IMR-90 (cell line): ENCODE data around the gene SESN2.

Experiments used
- BHLHE40 ChIP-seq: fragments of 150-350 bp; IDR thresholded peaks from 2 replicates; pipeline ENCODE4 v1.6.1; 2016; ENCODE audit warnings: mild to moderate bottlenecking, low read depth, low read length
- CEBPB ChIP-seq: IDR thresholded peaks from 2 replicates; pipeline ENCODE4 v1.6.1; 2012; ENCODE audit warnings: low read depth, low read length, improper control_type of control experiment
- CTCF ChIP-seq: conservative IDR thresholded peaks from 2 replicates; pipeline ENCODE4 v1.5.1; 2012; ENCODE audit warnings: mild to moderate bottlenecking, low read depth, low read length, improper control_type of control experiment
- ELK1 ChIP-seq: fragments of 150-350 bp; IDR thresholded peaks from 2 replicates; pipeline ENCODE4 v1.6.1; 2016; ENCODE audit warnings: low read depth, mild to moderate bottlenecking, low read length, moderate library complexity, borderline replicate concordance
- MAFK ChIP-seq: IDR thresholded peaks from 2 replicates; pipeline ENCODE4 v1.6.1; 2012; ENCODE audit warnings: low read depth, low read length, improper control_type of control experiment
- MAZ ChIP-seq: IDR thresholded peaks from 2 replicates; pipeline ENCODE4 v1.6.1; 2012; ENCODE audit warnings: low read depth, mild to moderate bottlenecking, low read length, improper control_type of control experiment, moderate library complexity, borderline replicate concordance
- MXI1 ChIP-seq: IDR thresholded peaks from 2 replicates; pipeline ENCODE4 v1.6.1; 2012; ENCODE audit warnings: low read depth, mild to moderate bottlenecking, low read length, moderate library complexity, borderline replicate concordance
- POLR2A ChIP-seq: IDR thresholded peaks from 2 replicates; pipeline ENCODE4 v1.6.1; 2012; ENCODE audit warnings: mild to moderate bottlenecking, low read depth, low read length
- RAD21 ChIP-seq: IDR thresholded peaks from 2 replicates; pipeline ENCODE4 v1.6.1; 2012; ENCODE audit warnings: low read length, improper control_type of control experiment
- RFX5 ChIP-seq: IDR thresholded peaks from 2 replicates; pipeline ENCODE4 v1.8.0; 2012; ENCODE audit warnings: low read depth, mild to moderate bottlenecking, low read length, moderate library complexity
- SMC3 ChIP-seq: fragments of 150-350 bp; IDR thresholded peaks from 2 replicates; pipeline ENCODE4 v1.6.1; 2016; ENCODE audit warnings: low read depth, mild to moderate bottlenecking, antibody characterized with exemption, low read length, moderate library complexity
- USF2 ChIP-seq: fragments of 150-350 bp; IDR thresholded peaks from 2 replicates; pipeline ENCODE4 v1.6.1; 2017; ENCODE audit warnings: mild to moderate bottlenecking, antibody characterized with exemption, low read length, low read depth

- TF ChIP-seq POLR2A (no peak), CTCF (no peak), RAD21 (no peak), MAZ (no peak), MAFK (no peak), RFX5 (no peak), BHLHE40 (no peak), USF2 (no peak), CEBPB (no peak), SMC3 (no peak), ELK1 (no peak), MXI1 (no peak)
Measured at GRCh38 chr1:28308750-28309149, 49.4 kb downstream of the SESN2 start.
